NCI-H1105 (cell line): Measurements from ENCODE around the gene ASPG.

Experiments used
- DNase-seq: peaks from one replicate; lab custom pipeline; 2025; lab: John Stamatoyannopoulos, UW

The ASPG gene

DNA sequence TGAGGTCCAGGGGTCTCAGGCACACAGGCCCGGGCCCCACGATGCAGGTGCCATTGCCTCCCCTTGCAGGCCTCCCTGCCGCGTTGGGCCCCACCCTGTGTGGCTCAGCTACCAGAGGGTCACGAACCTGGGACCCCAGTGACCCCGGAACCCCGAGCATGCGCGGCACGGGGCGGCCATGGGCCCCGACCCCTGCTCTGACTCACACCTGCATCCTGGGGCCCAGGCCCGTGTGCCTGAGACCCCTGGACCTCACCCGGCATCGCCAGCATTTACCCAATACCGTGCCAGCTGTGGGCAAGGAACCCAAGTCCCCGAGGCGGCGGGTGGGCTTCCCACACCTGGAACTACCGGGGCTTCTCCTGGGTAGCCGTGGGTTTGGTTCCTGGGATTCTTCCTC lies 78.0 kb downstream of the ASPG start:
- DNase-seq = no peak

DNA sequence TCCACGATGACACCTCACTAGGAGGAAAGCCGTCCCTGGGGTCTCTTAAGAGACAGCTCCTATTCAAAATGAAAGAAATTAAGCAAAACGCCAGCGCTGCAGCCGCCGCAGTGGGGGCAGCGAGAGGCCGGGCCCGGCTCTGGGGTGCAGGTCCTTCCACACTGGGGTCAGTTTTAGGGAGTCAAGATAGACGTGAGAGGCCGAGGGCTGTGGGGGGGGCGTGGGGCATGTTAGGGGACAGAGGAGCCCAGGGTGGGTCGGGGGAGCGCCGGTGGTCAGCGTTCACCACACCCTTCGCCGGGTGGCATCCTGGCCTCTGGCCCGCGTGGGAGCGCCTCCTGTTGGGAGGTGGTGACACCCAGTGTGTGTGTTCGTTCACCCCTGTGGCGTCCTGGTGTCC lies 78.5 kb downstream of the ASPG start:
- DNase-seq = no peak

DNA sequence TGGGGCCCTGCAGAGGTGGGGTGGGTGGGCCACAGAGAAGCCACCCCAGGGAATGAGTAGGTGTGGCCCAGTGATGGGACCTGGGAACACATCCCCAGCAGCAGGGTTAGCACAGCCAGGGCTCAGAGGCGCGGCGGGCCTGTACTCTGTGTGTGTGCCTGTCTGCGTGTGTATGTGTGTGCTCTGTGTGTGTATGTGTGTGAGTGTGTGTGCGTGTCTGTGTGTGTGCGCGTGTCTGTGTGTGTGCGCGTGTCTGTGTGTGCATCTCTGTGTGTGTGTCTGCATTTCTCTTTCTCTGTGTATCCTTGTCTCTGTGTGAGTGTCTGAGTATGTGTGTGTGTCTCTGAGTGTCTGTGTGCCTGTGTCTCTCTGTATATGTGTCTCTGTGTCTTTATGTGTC lies 79.0 kb downstream of the ASPG start:
- DNase-seq = no peak
